Calu3 (cell line): Measurements from ENCODE around the gene MT1E. TPM values are rescaled to one million over a fixed set of nuclear protein-coding genes. Genes with fewer than 3 reads are reported as not detected.

Experiments used
- BruUV-seq: library from RNA; stranded (reverse); fragments of 400-500 nt; replicated peaks from 2 replicates; lab custom pipeline; 2021; lab: Mats Ljungman, UMichigan
- CTCF ChIA-PET: fragments of 300-600 bp; sonication (Branson Sonifier 250); formaldehyde crosslinking; loops from one replicate; lab custom pipeline; 2022; ENCODE audit warnings: antibody characterized with exemption; lab: Charles Lee
- DNase-seq: peaks from one replicate; pipeline ENCODE4 v3.0.0; 2022
- H3K27ac Mint-ChIP-seq: one replicate; pipeline ENCODE4 v1.8.0; 2022; ENCODE audit warnings: mixed read lengths; ENCODE audit not compliant: unreplicated experiment
- H3K27me3 Mint-ChIP-seq: one replicate; pipeline ENCODE4 v1.8.0; 2022; ENCODE audit warnings: mixed read lengths; ENCODE audit not compliant: unreplicated experiment
- H3K36me3 Mint-ChIP-seq: one replicate; pipeline ENCODE4 v1.8.0; 2022; ENCODE audit warnings: mild to moderate bottlenecking, moderate library complexity, mixed read lengths; ENCODE audit not compliant: insufficient read depth, unreplicated experiment
- H3K4me1 Mint-ChIP-seq: one replicate; pipeline ENCODE4 v1.8.0; 2022; ENCODE audit warnings: mild to moderate bottlenecking, low read depth, mixed read lengths; ENCODE audit not compliant: unreplicated experiment
- H3K4me3 Mint-ChIP-seq: one replicate; pipeline ENCODE4 v1.8.0; 2022; ENCODE audit warnings: mild to moderate bottlenecking, low read depth, moderate library complexity, mixed read lengths; ENCODE audit not compliant: unreplicated experiment
- H3K9me3 Mint-ChIP-seq: one replicate; pipeline ENCODE4 v1.8.0; 2022; ENCODE audit warnings: low read depth, mixed read lengths; ENCODE audit not compliant: unreplicated experiment
- intact Hi-C: fragments of 100-400 bp; cut with micrococcal nuclease; formaldehyde crosslinking; loops from one replicate; pipeline ENCODE4 v1.10.0; 2022; ENCODE audit not compliant: unreplicated experiment
- total RNA-seq: library from RNA; stranded (reverse); gene quantifications from 2 replicates; pipeline ENCODE4 v1.2.3, GENCODE V29; 2022
- TF ChIP-seq, protein P1 (sequence below): fragments of 200-600 bp; IDR thresholded peaks from one replicate; pipeline ENCODE4 v1.8.0; 2022; ENCODE audit warnings: antibody characterized with exemption; ENCODE audit not compliant: unreplicated experiment

Gene MT1E
- total RNA-seq, 1 experiment from 2014 or later = not detected

DNA sequence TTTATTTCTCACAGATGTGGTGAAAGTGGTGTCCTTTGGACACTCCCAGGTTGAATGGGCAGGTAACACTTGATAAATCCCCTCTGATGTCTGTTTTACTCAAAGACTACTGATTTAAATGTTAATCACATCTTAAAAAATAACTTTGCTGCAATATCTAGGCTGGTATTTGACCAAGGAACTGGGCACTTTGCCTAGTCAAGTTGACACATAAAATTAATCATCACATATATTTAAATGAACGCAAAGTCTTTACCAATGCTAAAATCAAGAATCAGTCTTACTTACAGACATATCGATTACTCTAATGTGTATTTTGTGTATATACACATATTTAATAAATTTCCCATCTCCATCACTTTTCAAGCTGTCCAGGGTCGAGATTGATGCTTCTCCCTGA lies 10.2 kb upstream of the MT1E start:
- CTCF ChIA-PET = no interaction called here
- no peak for DNase-seq
- peaks cover 36% of the 10 kb centered on the region for H3K27me3 Mint-ChIP-seq
- H3K9me3 Mint-ChIP-seq = no peaks in the 10 kb centered on the region
- H3K27ac Mint-ChIP-seq = no peak overlapping the region
- peaks cover 33% of the 10 kb centered on the region for H3K4me1 Mint-ChIP-seq
- intact Hi-C loops = no loop called here
- H3K4me3 Mint-ChIP-seq = no peak overlapping the region
- BruUV-seq = no TSS peak
- H3K36me3 Mint-ChIP-seq = no peaks in the 10 kb centered on the region
- TF ChIP-seq, protein P1, sequence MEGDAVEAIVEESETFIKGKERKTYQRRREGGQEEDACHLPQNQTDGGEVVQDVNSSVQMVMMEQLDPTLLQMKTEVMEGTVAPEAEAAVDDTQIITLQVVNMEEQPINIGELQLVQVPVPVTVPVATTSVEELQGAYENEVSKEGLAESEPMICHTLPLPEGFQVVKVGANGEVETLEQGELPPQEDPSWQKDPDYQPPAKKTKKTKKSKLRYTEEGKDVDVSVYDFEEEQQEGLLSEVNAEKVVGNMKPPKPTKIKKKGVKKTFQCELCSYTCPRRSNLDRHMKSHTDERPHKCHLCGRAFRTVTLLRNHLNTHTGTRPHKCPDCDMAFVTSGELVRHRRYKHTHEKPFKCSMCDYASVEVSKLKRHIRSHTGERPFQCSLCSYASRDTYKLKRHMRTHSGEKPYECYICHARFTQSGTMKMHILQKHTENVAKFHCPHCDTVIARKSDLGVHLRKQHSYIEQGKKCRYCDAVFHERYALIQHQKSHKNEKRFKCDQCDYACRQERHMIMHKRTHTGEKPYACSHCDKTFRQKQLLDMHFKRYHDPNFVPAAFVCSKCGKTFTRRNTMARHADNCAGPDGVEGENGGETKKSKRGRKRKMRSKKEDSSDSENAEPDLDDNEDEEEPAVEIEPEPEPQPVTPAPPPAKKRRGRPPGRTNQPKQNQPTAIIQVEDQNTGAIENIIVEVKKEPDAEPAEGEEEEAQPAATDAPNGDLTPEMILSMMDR = no peak

DNA sequence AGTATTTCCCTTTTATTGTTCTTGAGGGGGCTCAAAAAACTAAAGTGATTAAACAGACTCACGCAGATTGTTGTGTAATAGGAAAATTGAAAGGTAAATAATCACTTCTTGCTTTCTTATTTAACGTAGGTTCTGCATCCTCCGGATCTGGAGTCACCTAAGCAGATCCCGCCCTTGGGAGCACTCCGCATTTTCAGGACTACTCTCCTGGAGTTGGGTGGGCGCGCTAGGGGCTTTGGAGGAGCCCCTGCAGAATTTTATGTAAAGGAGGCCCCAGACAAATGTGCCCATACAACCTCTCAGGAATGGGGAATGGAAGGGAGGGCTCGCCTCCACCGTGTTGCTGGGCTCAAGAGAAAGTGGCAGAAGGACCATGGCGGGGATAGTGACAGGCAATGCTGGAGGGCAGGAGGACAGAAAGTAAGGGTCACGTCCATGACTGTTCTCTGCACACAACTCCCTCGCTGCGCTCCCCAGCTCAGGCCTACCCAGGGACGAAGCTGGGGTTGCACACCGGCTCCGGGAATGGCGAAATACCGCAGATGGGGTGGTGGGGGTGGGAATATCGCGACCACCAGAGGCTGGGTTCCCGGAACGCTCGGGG lies 8.9 kb upstream of the MT1E start:
- CTCF ChIA-PET = interaction anchor here (0.7 kb wide), 1 partner anchor 182 kb away, joined by 3 read pairs; no protein-coding TSS in a partner anchor
- peak overlapping the region; percentile 50 for H3K4me3 Mint-ChIP-seq

DNA sequence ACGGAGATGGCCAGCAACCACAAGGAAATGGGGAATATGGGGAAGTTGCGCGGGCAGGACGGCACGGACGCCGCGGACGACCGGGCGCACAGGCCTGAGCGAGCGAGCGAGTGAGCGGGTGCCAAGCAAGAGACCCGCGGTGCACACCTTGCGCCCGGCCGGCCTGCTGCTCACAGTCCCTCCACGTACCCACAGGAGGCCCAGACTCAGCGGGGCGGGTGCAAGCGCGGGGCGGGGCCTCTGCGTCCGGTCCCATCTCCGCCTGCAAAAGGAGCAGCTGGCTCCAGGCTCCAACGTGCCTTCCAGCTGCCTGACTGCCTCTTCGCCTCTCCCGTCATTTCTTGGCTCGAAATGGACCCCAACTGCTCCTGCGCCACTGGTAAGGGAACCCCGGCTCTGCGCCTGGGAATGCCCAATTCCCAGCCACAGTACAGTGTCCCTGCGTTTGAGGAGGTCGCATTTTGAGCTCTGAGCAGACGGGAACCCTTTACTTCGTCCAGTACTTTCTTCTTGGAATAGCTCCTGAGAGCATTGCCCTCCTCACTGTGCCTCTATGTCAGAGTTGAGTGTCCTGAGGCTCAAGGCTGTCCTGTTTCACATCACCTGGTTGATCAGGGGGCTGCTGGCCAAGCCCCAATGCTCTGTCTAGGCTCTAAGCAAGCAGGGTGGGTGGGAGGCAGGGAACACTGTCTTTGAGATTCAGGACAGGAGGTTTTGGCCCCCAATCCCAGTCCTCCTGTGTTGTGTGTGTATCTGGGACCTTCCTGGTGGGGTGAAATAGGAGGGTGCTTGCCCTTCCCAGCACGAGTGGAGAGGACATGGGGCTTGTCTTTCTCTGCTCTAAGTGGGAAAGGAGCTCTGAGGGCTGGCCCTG lies 8.1 kb upstream of the MT1E start:
- no peak for DNase-seq
- Mint-ChIP-seq H3K27me3 (peaks cover 36% of the 10 kb centered on the region), H3K9me3 (no peaks in the 10 kb centered on the region), H3K4me3 (peak overlapping the region; percentile 50), H3K36me3 (no peaks in the 10 kb centered on the region), H3K27ac (no peak overlapping the region), H3K4me1 (peaks cover 20% of the 10 kb centered on the region)
- intact Hi-C loops = no loop called here
- BruUV-seq = no TSS peak
- CTCF ChIA-PET = interaction anchor here (1.0 to 1.1 kb wide), 2 partner anchors 17 to 36 kb away, joined by 4 read pairs; no protein-coding TSS in a partner anchor
- TF ChIP-seq, protein P1 = no peak

More for the DNA sequence above, 8.9 kb upstream of the MT1E start:
- no peak overlapping the region for H3K27ac Mint-ChIP-seq
- peaks cover 20% of the 10 kb centered on the region for H3K4me1 Mint-ChIP-seq
- no TSS peak for BruUV-seq
- peaks cover 36% of the 10 kb centered on the region for H3K27me3 Mint-ChIP-seq
- H3K9me3 Mint-ChIP-seq = no peaks in the 10 kb centered on the region
- H3K36me3 Mint-ChIP-seq = no peaks in the 10 kb centered on the region
- intact Hi-C loops = no loop called here
- TF ChIP-seq, protein P1 = no peak
- DNase-seq = no peak

DNA sequence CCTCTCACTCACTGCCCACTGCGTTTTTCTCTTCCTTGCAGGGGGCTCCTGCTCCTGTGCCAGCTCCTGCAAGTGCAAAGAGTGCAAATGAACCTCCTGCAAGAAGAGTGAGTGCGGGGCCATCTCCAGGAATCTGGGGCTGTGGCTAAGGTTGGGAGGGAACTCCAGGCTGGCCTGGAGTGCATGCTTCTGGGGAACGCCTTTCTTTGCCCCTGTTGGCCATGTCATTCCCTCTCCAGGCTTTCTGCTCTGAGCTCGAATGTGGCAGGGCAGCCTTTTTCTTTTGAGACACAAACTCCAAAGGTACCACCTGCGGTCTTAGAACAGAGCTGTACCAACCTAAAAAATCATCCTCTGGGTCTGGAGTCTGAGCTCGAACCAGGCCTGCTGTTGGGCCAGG lies 7.4 kb upstream of the MT1E start:
- no peaks in the 10 kb centered on the region for H3K36me3 Mint-ChIP-seq
- CTCF ChIA-PET = interaction anchor here (1.0 to 1.1 kb wide), 2 partner anchors 18 to 35 kb away, joined by 4 read pairs; no protein-coding TSS in a partner anchor
- peaks cover 36% of the 10 kb centered on the region for H3K27me3 Mint-ChIP-seq
- H3K4me1 Mint-ChIP-seq = peaks cover 20% of the 10 kb centered on the region
- TF ChIP-seq, protein P1 = no peak
- intact Hi-C loops = no loop called here
- no peak for DNase-seq
- H3K27ac Mint-ChIP-seq = no peak overlapping the region
- no peak overlapping the region for H3K4me3 Mint-ChIP-seq
- no peaks in the 10 kb centered on the region for H3K9me3 Mint-ChIP-seq
- BruUV-seq = no TSS peak
